HG03159 (cell line): ENCODE results near the gene PGGHG.
"Not testable (repeated sequence)": the region's sequence is repeated elsewhere in the genome, so short reads cannot be mapped to it uniquely, and the experiment has no call there.

Experiments
- ATAC-seq: cut with Tn5 transposase; IDR thresholded peaks from one replicate; pipeline ENCODE4 v1.9.1; 2021; ENCODE audit warnings: mild to moderate bottlenecking, moderate library complexity; ENCODE audit not compliant: unreplicated experiment

The PGGHG gene

DNA sequence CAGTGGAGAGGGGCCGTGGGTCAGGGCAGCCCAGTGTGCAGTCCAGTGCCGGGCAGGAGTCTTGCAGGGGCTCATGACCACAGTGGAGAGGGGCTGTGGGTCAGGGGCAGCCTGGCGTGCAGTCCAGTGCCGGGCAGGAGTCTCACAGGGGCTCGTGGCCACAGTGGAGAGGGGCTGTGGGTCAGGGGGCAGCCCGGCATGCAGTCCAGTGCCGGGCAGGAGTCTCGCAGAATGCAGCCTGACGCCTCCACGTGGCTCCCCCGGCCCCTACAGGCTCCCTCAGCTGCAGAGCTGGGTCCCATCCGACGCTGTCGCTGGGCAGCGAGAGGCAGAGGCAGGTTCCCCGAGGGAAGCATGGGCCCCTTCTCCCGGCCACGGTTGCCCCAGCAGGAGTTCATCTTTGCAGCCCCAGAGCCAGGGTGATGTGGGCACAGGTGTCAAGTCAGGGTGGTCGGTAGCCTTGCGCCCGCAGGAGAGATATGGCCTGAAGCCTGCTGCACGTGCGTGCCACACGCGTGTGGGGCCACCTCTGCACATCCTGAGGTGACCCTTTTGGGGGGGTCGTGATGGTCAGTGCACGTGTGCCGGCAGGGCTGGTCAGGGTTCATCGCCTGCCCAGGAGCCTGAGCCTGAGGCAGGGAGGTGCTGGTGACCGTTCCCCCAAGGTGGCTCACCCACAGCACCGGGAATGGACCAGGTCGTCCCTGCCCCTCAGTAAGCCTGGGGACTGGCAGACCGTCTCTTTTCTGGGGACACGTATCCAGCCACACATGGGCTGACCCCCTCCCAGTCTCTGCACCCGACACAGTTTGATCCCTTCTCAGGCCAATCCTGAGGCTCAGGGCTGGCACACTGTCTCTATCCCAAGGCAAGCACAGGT is 7.5 kb downstream of the PGGHG start:
- no peak for ATAC-seq

DNA sequence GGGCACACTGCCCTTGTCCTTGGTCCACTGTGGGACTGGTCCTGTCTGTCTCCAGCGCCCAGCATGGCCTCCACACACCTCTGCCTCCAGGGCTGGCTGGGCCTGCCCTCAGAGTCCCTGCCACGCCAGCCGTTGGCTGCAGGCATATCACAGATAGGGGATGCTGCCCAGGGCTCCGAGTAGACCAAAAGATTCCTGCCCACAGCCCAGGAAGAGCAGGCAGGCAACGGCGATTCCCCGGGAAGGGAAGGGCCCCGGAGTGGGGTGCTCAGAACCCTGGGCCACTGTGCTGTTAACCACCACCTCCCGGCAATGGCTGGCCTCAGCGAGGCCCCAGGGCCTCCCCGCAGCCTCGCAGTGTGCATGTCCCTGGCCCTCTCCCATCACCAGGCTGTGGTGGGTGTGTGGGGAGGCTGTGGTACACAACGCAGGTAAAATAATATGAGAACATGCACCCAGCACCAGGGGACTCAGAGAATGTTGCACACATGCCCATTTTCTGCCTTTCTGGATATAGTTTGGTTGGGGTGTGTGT is 8.2 kb downstream of the PGGHG start:
- ATAC-seq: no peak

DNA sequence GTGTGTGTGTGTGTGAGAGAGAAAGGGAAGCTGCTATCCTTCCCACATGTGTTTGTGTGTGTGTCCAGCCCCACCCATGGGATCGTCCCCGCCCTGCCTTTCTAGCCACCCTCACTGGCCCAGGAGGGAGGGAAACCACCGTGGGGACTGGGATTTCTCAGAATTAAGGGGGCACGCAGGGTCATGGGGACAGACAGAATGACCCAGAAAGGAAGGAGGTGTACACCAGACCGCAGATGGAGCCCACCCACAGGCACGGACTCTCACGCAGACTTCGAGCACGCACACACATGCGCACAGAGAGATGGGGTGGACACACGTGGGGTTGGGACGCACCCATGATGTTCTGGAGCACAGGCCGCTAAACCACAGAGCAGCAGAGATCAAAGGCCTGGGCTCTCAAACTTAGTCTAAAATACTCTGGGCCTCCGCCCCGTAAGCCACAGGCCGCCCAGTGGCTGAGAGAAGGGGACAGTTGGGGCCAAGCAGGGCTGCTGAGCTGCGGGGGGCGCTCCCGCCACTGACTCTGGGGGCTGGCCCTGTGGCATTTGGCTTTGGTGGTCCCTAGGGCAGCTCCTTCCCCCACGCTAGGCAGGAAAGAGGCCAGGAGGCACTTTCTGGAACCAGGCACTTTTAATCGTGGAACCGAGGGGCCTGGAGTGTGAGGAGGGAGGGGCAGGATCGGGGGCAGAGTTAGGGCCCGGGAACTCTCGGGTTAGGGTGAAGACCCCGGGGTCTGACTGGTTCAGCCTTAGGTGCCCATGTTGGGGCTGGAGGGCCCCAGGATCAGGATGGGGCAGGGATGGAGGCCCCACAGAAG is 8.9 kb downstream of the PGGHG start:
- ATAC-seq: no peak

DNA sequence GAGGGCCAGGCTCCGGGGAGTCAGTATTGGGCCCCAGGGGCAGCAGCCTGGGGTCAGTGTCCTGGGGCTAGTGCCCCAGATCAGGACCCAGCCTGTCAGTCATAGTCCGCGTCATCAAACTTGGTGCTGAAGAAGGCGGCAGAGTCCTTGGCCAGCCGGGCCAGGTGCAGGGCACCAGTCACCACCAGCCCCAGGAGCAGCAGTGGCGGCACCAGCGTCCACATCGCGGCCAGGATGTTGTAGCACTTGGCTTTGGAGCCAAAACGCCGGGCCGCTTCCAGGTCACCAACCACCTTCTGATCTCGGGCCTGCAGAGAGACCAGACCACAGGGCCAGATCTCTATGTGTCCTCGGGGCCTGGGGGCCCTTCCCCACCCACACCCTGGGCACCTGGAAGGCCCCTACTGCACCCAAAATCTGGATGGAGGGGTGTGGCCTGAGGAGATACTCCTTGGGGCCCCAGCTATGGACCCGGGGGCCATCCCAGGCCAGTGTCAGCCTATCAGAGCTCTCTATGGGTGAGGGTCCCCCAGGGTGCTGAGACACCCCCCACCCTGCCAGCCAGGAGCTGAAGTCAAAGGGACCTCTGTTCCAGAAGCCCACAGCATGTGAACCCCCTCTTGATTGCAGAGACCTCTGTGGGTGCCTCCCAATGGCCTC is 9.6 kb downstream of the PGGHG start:
- ATAC-seq: no peak

DNA sequence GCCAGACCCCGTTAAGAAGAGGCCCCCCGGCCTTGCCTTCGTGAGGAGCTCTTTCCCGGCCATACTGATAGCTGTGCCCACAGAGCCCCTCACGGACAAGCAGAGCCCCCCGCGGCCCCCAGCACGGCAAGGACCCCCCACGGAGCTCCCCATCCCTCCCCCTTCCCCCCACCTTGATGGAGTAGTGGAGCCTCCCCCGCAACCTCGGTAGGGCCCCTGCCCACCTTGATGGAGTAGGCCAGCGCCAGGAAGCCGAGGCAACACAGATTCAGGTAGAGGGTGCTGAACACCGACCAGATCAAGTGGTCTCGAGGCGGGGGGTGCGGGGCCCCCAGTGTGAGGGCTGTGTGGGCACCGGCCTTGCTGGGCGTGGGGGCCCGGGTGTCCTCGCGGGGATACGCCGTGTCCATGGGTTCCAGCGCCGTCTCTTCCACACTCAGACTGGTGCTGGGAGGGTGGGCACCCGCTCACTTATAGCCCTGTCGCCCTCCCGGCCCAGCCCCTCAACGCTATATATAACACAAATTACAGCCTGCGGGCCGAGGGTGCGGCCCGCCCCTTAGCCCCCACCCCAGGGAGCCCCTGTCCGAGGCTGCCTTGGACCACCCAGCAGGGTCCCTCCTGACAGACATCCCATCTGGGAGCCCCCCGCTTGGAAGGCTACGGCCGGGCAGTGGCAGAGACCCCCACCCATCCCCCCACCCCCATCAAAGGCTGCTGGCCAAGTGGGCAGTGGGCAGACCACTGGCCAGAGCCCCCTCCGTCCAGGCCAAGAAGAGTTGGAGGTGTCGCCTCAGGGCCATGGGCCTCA is 10.4 kb downstream of the PGGHG start, which contains the start of gene IFITM5:
Gene IFITM5, minus strand, starts transcription at position 446 of the 811 bp plus-strand sequence. Its CDS starts 36 bp downstream, at position 410.
- ATAC-seq: no peak

DNA sequence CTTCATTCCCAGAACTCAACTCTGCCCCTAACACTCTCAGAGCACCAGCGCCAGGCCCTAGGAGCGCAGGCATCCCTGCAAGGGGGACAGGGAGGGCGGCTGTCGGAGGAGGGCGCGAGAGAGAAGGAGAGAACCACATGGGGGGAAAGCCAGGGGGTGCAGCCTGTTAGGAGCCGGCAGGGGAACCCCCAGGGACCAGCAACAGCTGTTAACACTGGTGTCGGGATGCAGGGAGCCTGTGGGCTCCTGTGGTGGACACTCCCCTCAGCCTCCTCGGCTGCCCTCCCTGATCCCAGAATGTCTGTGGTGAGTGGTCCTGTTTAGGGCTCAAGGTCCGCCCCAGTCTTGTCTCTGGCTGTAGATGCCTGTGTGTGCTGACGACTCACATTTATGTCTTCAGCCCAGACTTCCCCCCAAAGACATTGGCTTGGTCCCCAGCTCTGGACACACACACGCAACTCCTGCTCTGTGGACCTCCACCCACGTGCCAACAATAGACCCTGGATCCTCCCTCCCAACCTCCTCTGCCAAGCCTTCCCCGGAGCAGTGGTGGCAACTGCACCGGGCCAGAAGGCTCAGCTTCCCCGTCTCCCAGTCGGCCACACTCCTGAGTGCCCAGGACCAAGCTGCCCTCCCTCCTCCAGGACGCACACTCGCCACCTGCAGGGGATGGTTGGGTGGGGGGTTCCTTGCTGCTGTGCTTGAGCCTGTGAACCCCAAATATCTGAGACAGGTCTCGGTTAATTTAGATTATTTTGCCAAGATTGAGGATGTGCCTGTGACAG is 11.2 kb downstream of the PGGHG start:
- no peak for ATAC-seq

DNA sequence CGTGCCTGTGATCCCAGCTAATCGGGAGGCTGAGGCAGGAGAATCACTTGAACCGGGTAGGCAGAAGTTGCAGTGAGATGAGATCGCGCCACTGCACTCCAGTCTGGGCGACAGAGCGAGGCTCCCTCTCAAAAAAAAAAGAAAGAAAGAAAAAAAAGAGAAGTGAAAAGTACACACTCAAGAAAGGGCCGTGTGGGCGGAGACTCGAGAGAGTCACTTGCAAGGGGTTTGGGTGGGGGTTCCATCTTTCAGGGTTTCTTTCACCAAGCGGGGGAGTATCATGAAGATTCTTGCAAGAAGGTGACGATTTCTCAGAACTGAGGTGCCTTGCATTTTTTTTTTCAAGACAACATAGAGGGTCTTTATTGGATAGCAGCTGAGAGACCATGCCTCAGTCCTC is 14.4 kb downstream of the PGGHG start:
- no peak for ATAC-seq

DNA sequence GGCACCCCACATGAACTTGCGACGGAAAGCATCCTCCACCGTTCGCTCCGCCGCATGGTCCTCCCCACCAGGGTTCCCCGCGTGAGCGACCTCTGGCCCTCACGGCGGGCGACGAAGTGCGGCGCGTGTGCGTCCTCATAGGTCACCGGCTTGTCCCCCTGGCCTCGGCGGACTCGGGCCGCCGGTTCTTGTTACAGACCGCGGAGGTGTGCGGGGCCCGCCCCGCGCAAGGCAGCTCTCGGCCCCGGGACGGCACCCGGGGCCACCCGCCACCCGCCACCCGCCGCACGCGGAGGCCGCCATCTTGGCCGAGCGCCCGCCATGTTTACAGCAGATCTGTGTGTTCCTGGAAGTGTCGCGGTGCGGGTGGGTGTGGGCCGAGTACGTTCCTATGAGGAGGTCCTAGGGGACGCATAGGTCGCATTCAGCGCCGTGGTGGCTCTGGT is 15.2 kb downstream of the PGGHG start:
- no peak for ATAC-seq

DNA sequence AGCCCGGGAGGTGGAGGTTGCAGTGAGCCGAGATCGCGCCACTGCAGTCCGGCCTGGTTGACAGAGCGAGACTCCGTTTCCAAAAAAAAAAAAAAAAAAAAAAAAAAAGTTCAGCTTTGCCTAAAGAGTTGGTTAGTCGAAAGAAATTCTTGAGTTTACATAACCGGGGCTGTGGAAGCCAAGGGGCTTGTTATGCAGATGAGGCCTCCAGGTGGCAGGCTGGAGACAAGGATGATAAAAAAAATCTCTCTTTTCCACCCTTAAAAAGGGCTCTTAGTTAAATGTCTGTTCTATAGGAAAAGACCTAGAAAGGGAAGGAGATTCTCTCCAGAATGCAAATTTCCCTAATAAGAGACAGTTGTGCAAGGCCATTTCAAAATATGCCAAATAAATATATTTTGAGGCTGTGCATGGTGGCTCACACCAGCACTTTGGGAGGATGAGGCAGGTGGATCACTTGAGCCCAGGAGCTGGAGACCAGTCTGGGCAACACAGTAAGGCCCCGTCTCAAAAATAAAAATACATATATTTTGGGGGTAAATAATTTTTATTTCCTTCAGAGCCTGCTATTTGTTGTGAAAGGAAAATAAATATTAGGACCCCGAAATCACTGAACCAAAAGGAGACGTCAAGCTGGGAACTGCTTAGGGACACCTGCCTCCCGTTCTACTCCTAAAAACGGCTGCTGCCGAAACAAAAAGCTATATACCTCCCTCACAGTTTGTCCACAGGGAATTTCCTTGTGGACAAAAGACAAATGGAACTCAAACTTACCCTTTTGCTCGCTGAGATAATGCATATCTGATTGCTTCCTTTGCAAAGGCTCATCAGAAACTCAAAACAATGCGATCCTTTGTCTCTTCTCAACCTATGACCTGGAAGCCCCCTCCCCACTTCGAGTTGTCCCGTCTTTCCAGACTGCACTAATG is 16.3 kb downstream of the PGGHG start:
- no peak for ATAC-seq

DNA sequence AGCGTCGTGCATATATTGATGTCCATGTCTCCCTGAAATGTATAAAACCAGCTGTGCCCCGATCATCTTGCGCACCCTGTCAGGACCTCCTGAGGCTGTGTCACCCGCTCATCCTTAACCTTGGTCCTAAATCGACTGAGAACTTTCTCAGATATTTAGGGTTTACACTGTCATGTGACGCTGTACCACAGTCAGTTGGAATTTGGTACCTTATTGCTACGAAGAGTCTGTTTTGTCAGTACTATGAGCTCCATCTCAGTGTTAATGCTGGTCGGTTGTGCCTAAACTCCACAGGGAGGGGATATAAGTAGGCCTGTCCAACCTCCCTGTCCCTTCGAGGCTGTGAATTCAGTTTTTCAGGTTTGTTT is 16.9 kb downstream of the PGGHG start:
- ATAC-seq: no peak

DNA sequence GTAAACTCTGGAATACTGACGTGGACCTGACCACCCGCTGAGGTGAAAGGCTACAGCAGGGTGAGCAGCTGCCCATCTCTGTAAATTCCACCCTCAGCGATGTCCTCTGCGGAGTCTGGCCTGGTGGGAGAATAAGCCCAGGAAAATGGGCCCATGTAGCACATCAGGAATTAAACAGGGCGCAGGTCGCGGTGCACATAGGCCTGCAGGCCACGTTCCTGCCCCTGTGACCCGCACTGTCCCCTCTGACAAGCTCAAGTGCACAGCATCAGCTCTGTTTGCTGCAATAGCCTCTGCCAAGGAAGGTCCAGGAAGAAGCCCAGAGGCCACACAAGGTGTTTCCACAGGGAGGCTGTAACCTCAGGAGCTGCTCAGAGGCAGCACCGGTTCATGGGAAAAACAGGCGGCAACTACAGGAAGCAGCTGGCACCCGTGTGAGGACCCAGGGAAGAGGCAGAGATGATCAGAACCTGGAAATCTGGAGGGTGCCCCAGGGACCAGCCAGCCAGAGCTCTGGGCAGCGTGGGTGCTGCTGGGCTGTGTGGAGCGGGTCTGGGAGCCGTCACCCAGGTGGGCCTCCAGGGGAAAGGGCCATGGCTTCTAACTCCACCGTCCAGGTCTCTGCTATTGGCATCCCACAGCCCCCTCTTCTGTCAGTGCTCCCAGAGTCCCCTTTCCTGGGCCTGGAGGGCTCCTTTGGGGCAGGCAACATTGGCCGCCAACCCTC is 17.9 kb downstream of the PGGHG start:
- ATAC-seq: no peak

DNA sequence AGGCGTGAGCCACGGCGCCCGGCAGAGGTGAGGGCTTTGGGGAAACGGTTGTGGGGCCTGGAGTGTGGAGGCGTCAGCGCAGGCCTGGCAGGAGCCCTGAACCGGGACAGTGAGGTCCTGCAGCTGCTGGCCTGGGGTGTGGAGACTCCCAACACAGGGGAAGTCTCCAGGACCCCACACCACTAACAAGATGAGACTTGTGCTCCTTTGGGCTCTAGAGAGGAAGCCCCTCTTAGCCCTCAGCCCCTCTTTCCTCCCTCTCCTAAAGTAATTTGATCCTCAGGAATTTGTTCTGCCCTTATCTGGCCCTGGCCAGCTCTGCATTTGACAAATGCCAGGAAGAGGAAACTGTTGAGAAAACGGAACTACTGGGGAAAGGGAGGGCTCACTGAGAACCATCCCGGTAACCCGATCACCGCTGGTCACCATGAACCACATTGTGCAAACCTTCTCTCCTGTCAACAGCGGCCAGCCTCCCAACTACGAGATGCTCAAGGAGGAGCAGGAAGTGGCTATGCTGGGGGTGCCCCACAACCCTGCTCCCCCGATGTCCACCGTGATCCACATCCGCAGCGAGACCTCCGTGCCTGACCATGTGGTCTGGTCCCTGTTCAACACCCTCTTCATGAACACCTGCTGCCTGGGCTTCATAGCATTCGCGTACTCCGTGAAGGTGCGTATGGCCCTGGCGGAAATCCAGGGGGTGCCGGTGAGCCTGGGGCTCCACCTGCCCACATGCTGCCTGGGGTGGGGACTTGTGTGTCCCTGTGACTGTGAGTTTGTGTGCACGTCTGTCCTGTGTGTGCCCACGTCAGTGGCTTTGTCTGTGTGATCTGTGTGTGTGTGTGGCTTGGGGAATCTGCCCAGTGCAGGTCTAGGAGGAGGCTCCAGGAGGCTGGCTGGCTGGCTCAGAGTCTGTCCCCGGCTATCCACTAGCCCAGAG is 19.1 kb downstream of the PGGHG start, which contains the start of gene IFITM2:
Gene IFITM2, plus strand, starts transcription at position 51 of the 943 bp plus-strand sequence. Its CDS starts 377 bp downstream, at position 428.
- not testable (repeated sequence) for ATAC-seq

DNA sequence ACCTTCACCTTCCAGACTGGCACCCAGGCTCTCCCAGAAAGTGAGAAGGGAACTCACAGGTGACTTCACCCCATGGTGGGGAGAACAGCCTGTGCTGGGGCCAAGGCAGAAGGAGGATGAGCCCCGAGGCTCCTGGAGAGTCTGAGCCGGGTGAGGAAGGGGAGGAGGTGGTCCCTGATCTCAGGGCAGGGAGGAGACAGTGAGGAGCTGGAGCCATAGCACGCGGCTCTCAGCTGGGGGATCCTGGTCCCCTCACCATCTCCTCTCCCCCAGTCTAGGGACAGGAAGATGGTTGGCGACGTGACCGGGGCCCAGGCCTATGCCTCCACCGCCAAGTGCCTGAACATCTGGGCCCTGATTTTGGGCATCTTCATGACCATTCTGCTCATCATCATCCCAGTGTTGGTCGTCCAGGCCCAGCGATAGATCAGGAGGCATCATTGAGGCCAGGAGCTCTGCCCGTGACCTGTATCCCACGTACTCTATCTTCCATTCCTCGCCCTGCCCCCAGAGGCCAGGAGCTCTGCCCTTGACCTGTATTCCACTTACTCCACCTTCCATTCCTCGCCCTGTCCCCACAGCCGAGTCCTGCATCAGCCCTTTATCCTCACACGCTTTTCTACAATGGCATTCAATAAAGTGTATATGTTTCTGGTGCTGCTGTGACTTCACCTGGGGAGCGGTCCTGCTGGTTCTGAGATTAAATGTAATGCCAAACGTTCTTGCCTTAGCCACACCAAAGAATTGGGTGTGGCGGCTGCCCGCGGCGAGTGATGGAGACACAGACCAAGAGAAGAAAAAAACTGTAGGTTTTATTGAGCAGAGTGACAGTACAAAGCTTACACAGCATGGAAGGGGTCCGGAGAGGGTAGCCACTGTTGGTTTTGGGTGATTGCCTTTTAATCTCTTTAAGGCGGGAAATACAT is 20.1 kb downstream of the PGGHG start:
- not testable (repeated sequence) for ATAC-seq

DNA sequence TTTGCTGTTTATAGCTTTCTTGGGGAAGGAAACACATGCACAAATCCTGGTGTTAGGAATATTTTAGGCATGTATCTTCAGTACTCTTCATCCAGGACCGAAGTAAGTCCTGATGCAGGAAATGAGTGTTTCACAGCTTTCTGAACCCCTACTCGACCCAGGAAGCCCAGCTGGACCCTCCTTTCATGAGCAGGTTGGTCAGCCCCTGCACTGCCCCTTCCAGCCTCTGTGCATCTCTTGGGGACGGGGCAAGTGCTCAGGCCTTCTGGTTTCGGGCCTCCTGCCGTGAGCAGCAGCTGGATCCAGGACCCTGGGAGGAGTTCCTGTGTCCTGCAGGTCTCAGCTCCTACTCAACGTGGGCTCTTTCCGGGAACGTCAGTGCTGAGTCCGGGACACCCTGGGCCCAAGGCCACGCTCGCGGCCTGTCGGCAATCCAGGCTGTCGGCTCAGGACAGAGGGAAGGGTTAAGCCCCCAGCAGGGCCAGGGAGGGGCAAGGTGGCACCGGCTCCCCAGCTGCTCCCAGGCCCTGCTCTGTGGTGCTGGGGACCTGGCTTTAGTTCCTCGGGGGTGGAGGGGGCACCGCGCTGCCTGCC is 21.1 kb downstream of the PGGHG start:
- not testable (repeated sequence) for ATAC-seq
